Adrenal gland (tissue), 12 donors: ENCODE measurements around the gene PRPF6. TPM values are rescaled to one million over a fixed set of nuclear protein-coding genes. Genes with fewer than 3 reads are reported as not detected.
A peak's percentile ranks its signal among the peaks of the same experiment; 100 is the strongest.

Experiments
- DNase-seq, 7 donors: peaks; one replicate each; pipeline ENCODE4 v3.0.0-alpha.2; 2019 to 2020
- H3K27ac ChIP-seq, 5 donors: fragments of 200-600 bp; sonication (generic) in 4 of 5; 1 replicate in 3 of 5; 2 replicates in 2 of 5; pipeline versions ENCODE4 v1.5.1 to v1.8.0; 2016 to 2020; ENCODE audit warnings: mild to moderate bottlenecking in 1 of 5
- H3K27me3 ChIP-seq: fragments of 200-600 bp; 2 replicates; pipeline ENCODE4 v1.8.0; 2021
- H3K36me3 ChIP-seq, 2 donors: fragments of 200-600 bp; replicated peaks in 1 of 2; 1 replicate in 1 of 2; 2 replicates in 1 of 2; pipeline versions ENCODE4 v1.5.1 to v1.8.0; 2018 to 2022
- H3K4me1 ChIP-seq, 2 donors: fragments of 200-600 bp; replicated peaks in 1 of 2; 1 replicate in 1 of 2; 2 replicates in 1 of 2; pipeline versions ENCODE4 v1.5.1 to v1.8.0; 2018 to 2021
- H3K4me3 ChIP-seq, 4 donors: fragments of 200-600 bp; sonication (generic) in 3 of 4; one replicate each; pipeline ENCODE4 v1.5.1; 2016 to 2018
- H3K9me3 ChIP-seq, 3 donors: fragments of 200-600 bp; sonication (generic) in 1 of 3; replicated peaks in 1 of 3; 1 replicate in 2 of 3; 2 replicates in 1 of 3; pipeline versions ENCODE4 v1.5.1 to v1.8.0; 2016 to 2021
- CTCF ChIP-seq, 6 experiments: fragments of 450-650 bp in 4 of 6; fragments of 200-600 bp in 2 of 6; sonication (generic) in 1 of 6; IDR thresholded peaks; 1 replicate in 5 of 6; 2 replicates in 1 of 6; pipeline versions ENCODE4 v1.5.1 to v1.8.0; 2016 to 2021; ENCODE audit warnings: antibody characterized with exemption in 6 of 6, mild to moderate bottlenecking in 2 of 6, moderate library complexity in 1 of 6
- POLR2A ChIP-seq, 2 donors: fragments of 450-650 bp; IDR thresholded peaks; one replicate each; pipeline ENCODE4 v1.6.1; 2017; ENCODE audit warnings: antibody characterized with exemption in 2 of 2, mild to moderate bottlenecking in 2 of 2, moderate library complexity in 1 of 2
- WGBS, 4 donors: extraction: QIAGEN DNeasy Blood & Tissue Kit in 2 of 4; methylation state at CpG; one replicate each; pipeline versions ENCODE4 v1.1.5 to v1.1.7; 2013 to 2017; 5-methylcytosine and 5-hydroxymethylcytosine counted together
- intact Hi-C, 2 donors: fragments of 100-400 bp; cut with DNase I; formaldehyde crosslinking; loops; one replicate each; pipeline versions ENCODE4 v1.14.1 to v1.15.0; 2022 to 2023
- polyA plus RNA-seq, 3 donors: library from polyadenylated mRNA; stranded (reverse); fragments of 200-250 nt in 2 of 3; fragments of 350-450 nt in 1 of 3; fragmentation: Illumina TruSeq in 1 of 3; extraction: RNeasy Lipid Tissue Mini Kit (QIAGEN cat#74804) in 1 of 3; gene quantifications; one replicate each; pipeline ENCODE4 v1.2.3, GENCODE V29; 2013 to 2014
- total RNA-seq, 9 donors: library from RNA; depleted of rRNA in 4 of 9; stranded (reverse); fragments of >200 nt in 4 of 9; fragments of 120-200 nt in 1 of 9; fragmentation: NEBNext Ultra II Directional in 1 of 9; extraction: Animal tissue kit (Norgen Biotek cat#: 25700) in 1 of 9; gene quantifications; one replicate each; pipeline versions ENCODE4 v1.1.0 to v1.2.4, GENCODE V29; 2013 to 2023
- donor health status: healthy with polysubstance abuse.
- donor health status: Bipolar disorder and iron deficiency.
- donor health status: DM: yes; HTN: yes; CAD: no.
- donor health status: DM: no; HTN: no; CAD: no.
- donor health status: DM: no; HTN: no; CAD: no.
- donor health status: DM: yes; HTN: yes; CAD: no.

The PRPF6 gene
- total and polyA plus RNA-seq, 12 donors: 48.3 to 73.9 (median 55.3) TPM

GRCh38 chr20:64079273-64080012 lies 98.5 kb downstream of the PRPF6 start, which contains the start of gene RGS19:
Gene RGS19, minus strand, starts transcription at chr20:64079518. Its CDS starts 2,632 bp downstream, at chr20:64076886.
- peak within 1 kb of the TSS in 4 of 5 donors; percentile 60 to 90 (median 70) for H3K27ac ChIP-seq
- H3K9me3 ChIP-seq: no peaks in the 10 kb centered on the region
- DNase-seq: peak; percentile 63 to 82 (median 69)
- peak within 1 kb of the TSS; percentile 42 to 94 (median 75) for H3K4me3 ChIP-seq
- TF ChIP-seq POLR2A (IDR thresholded peaks at IDR 0.05) (no peak), CTCF (IDR thresholded peaks at IDR 0.05) (no peak)
- peaks cover 0 to 2% of the 10 kb centered on the region in 2 donors for H3K36me3 ChIP-seq
- 0 to 4% (median 1%) methylated on average over 16 to 72 of the region's 73 CpGs; no CpG with 5 or more reads in 1 of the 4 donors for WGBS, 4 donors
- no peaks in the 10 kb centered on the region for H3K27me3 ChIP-seq
- peaks cover 13 to 26% of the 10 kb centered on the region in 2 donors for H3K4me1 ChIP-seq
- intact Hi-C loops: no loop called here

GRCh38 chr20:64080013-64080812 lies 99.3 kb downstream of the PRPF6 start, which contains the start of gene OPRL1:
Gene OPRL1, plus strand, starts transcription at chr20:64080082. Its CDS starts 12,639 bp downstream, at chr20:64092721.
- DNase-seq: peak in 5 of 7 donors; percentile 37 to 74 (median 55)
- H3K4me1 ChIP-seq: peaks cover 13 to 29% of the 10 kb centered on the region in 2 donors
- peak in 1 of 2 donors; percentile 12 for TF ChIP-seq POLR2A (IDR thresholded peaks at IDR 0.05)
- no peak for TF ChIP-seq CTCF (IDR thresholded peaks at IDR 0.05)
- no peaks in the 10 kb centered on the region for H3K27me3 ChIP-seq
- intact Hi-C loops: no loop called here
- peak within 1 kb of the TSS in 4 of 5 donors; percentile 60 to 90 (median 70) for H3K27ac ChIP-seq
- no peaks in the 10 kb centered on the region for H3K9me3 ChIP-seq
- peak within 1 kb of the TSS; percentile 42 to 94 (median 75) for H3K4me3 ChIP-seq
- no peaks in the 10 kb centered on the region for H3K36me3 ChIP-seq
- 3 to 25% (median 6%) methylated on average over 7 to 60 of the region's 62 CpGs for WGBS, 4 donors

- no peaks in the 10 kb centered on the region for H3K9me3 ChIP-seq
- intact Hi-C loops: no loop called here
- TF ChIP-seq CTCF (IDR thresholded peaks at IDR 0.05): no peak
- no peak for TF ChIP-seq POLR2A (IDR thresholded peaks at IDR 0.05)
- peak overlapping the region in 2 of 5 donors; percentile 78 to 90 for H3K27ac ChIP-seq
- WGBS, 4 donors: 59 to 75% (median 72%) methylated on average over 11 to 17 of the region's 17 CpGs
- H3K36me3 ChIP-seq: no peaks in the 10 kb centered on the region
- peaks cover 13 to 29% of the 10 kb centered on the region in 2 donors for H3K4me1 ChIP-seq
- DNase-seq: no peak
- H3K27me3 ChIP-seq: no peaks in the 10 kb centered on the region
- peak overlapping the region in 1 of 4 donors; percentile 94 for H3K4me3 ChIP-seq
Observed at GRCh38 chr20:64080813-64081623, 100.1 kb downstream of the PRPF6 start.
